Neural cell (in vitro differentiated cells): Measurements from ENCODE around the gene HBZ.
"Not testable (repeated sequence)": the region's sequence is repeated elsewhere in the genome, so short reads cannot be mapped to it uniquely, and the experiment has no call there.

Source experiments
- EZH2 ChIP-seq: fragments of 200-600, 300-800 bp; shearing (Covaris generic), sonication (generic); IDR thresholded peaks from 2 replicates; pipeline ENCODE4 v1.6.1; 2014; ENCODE audit warnings: antibody characterized with exemption, low read length, borderline replicate concordance, mild to moderate bottlenecking; ENCODE audit not compliant: insufficient read depth, poor library complexity, severe bottlenecking
- POLR2AphosphoS5 ChIP-seq: IDR thresholded peaks from 2 replicates; pipeline ENCODE4 v1.6.1; 2012
- SMC3 ChIP-seq: fragments of 450-650 bp; conservative IDR thresholded peaks from 2 replicates; pipeline ENCODE4 v1.6.1; 2014; ENCODE audit warnings: antibody characterized with exemption, mild to moderate bottlenecking, moderate library complexity; ENCODE audit not compliant: poor library complexity
- TF ChIP-seq, protein P1 (sequence below): fragments of 450-650 bp; IDR thresholded peaks from 2 replicates; pipeline ENCODE4 v1.5.1; 2014; ENCODE audit warnings: antibody characterized with exemption, mild to moderate bottlenecking, moderate library complexity; ENCODE audit not compliant: poor library complexity, severe bottlenecking

- TF ChIP-seq, protein P1, sequence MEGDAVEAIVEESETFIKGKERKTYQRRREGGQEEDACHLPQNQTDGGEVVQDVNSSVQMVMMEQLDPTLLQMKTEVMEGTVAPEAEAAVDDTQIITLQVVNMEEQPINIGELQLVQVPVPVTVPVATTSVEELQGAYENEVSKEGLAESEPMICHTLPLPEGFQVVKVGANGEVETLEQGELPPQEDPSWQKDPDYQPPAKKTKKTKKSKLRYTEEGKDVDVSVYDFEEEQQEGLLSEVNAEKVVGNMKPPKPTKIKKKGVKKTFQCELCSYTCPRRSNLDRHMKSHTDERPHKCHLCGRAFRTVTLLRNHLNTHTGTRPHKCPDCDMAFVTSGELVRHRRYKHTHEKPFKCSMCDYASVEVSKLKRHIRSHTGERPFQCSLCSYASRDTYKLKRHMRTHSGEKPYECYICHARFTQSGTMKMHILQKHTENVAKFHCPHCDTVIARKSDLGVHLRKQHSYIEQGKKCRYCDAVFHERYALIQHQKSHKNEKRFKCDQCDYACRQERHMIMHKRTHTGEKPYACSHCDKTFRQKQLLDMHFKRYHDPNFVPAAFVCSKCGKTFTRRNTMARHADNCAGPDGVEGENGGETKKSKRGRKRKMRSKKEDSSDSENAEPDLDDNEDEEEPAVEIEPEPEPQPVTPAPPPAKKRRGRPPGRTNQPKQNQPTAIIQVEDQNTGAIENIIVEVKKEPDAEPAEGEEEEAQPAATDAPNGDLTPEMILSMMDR: not testable (repeated sequence)
- TF ChIP-seq SMC3, POLR2AphosphoS5, EZH2: not testable (repeated sequence)
These were observed 681 bp downstream of the HBZ start for GRCh38 chr16:153129-153521.
